NCI-H1694 treated with DMSO at 0.1 percent for 48 hours (cell line): ENCODE data around the gene NEB.
"Not testable (repeated sequence)": the region's sequence is repeated elsewhere in the genome, so short reads cannot be mapped to it uniquely, and the experiment has no call there.

Source experiments
- DNase-seq: peaks from one replicate; lab custom pipeline; 2025; lab: John Stamatoyannopoulos, UW

The NEB gene

GRCh38 chr2:151704480-151704961 is 29.8 kb downstream of the NEB start:
- not testable (repeated sequence) for DNase-seq

GRCh38 chr2:151698134-151698533 is 36.1 kb downstream of the NEB start:
- not testable (repeated sequence) for DNase-seq

GRCh38 chr2:151695778-151696177 is 38.5 kb downstream of the NEB start:
- no peak for DNase-seq

GRCh38 chr2:151691631-151692030 is 42.6 kb downstream of the NEB start:
- DNase-seq: peak; percentile 2

GRCh38 chr2:151688719-151689118 is 45.6 kb downstream of the NEB start:
- DNase-seq: no peak

GRCh38 chr2:151682459-151683003 is 51.7 kb downstream of the NEB start:
- DNase-seq: no peak

- no peak for DNase-seq
These were observed 53.2 kb downstream of the NEB start for GRCh38 chr2:151681051-151681450.

GRCh38 chr2:151679994-151680393 is 54.3 kb downstream of the NEB start:
- DNase-seq: no peak

- DNase-seq: no peak
These were observed 55.4 kb downstream of the NEB start for GRCh38 chr2:151678849-151679248.

GRCh38 chr2:151673016-151673415 is 61.3 kb downstream of the NEB start:
- DNase-seq: no peak

GRCh38 chr2:151672277-151672676 is 62.0 kb downstream of the NEB start:
- no peak for DNase-seq

- DNase-seq: no peak
These were observed 63.3 kb downstream of the NEB start for GRCh38 chr2:151670846-151671597.

GRCh38 chr2:151670346-151670745 is 63.9 kb downstream of the NEB start:
- DNase-seq: no peak

GRCh38 chr2:151669585-151670081 is 64.6 kb downstream of the NEB start:
- DNase-seq: no peak

- no peak for DNase-seq
These were observed 65.5 kb downstream of the NEB start for GRCh38 chr2:151668737-151669136.

GRCh38 chr2:151665959-151666358 is 68.3 kb downstream of the NEB start:
- no peak for DNase-seq

- DNase-seq: no peak
These were observed 69.8 kb downstream of the NEB start for GRCh38 chr2:151664520-151664919.

- no peak for DNase-seq
These were observed 72.7 kb downstream of the NEB start for GRCh38 chr2:151661625-151662024.

GRCh38 chr2:151658081-151658480 is 76.2 kb downstream of the NEB start:
- DNase-seq: no peak

- no peak for DNase-seq
These were observed 76.6 kb downstream of the NEB start for GRCh38 chr2:151657667-151658076.

GRCh38 chr2:151655663-151656398 is 78.4 kb downstream of the NEB start:
- DNase-seq: no peak

GRCh38 chr2:151654891-151655290 is 79.4 kb downstream of the NEB start:
- DNase-seq: no peak

GRCh38 chr2:151654085-151654484 is 80.2 kb downstream of the NEB start:
- DNase-seq: no peak
